ENCODE data around the gene CDK15.

The CDK15 gene

DNA sequence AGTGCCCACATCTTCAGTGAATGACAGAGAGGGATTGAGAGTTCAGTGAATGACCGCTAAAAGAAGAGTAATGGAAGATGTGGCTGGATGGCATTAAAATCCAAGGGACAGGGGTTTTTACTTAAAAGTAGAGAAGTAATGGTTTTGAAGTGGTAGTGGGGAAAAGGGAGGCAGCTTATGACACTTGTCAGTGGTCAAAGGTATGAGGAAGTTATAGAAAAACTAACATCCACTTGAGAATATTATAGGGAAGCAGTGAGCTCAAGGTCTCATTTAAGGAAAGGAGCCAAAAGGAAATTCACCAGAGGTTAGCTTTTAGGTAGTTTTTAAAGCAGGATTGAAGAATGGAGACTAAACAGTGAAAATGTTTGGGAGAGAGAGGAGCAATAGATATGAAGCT is 24.3 kb downstream of the CDK15 start:
- no peaks in the 10 kb centered on the region for H3K9me3 ChIP-seq (ENCODE audit: insufficient read depth, low read length)
- H3K9me2 ChIP-seq (replicated peaks; ENCODE audit: insufficient read depth, low read length), result no peaks in the 10 kb centered on the region
- H2AFZ ChIP-seq (ENCODE audit: low read depth, low read length, severe bottlenecking), result no peak overlapping the region
- no peaks in the 10 kb centered on the region for H3K27me3 ChIP-seq (ENCODE audit: low read length)
- no peaks in the 10 kb centered on the region for H3K79me2 ChIP-seq (ENCODE audit: insufficient read depth, low read length)
- H3K27ac ChIP-seq (ENCODE audit: low read depth, low read length), result no peak overlapping the region
- H4K20me1 ChIP-seq (ENCODE audit: low read depth, low read length), result no peaks in the 10 kb centered on the region; the same call in 1 of the 2 replicates
- TF ChIP-seq, protein P1, sequence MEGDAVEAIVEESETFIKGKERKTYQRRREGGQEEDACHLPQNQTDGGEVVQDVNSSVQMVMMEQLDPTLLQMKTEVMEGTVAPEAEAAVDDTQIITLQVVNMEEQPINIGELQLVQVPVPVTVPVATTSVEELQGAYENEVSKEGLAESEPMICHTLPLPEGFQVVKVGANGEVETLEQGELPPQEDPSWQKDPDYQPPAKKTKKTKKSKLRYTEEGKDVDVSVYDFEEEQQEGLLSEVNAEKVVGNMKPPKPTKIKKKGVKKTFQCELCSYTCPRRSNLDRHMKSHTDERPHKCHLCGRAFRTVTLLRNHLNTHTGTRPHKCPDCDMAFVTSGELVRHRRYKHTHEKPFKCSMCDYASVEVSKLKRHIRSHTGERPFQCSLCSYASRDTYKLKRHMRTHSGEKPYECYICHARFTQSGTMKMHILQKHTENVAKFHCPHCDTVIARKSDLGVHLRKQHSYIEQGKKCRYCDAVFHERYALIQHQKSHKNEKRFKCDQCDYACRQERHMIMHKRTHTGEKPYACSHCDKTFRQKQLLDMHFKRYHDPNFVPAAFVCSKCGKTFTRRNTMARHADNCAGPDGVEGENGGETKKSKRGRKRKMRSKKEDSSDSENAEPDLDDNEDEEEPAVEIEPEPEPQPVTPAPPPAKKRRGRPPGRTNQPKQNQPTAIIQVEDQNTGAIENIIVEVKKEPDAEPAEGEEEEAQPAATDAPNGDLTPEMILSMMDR (IDR thresholded peaks at IDR 0.05; ENCODE audit: insufficient read depth, low read length, poor library complexity, severe bottlenecking), result no peak
- no peak for TF ChIP-seq EZH2phosphoT487 (conservative IDR thresholded peaks at IDR 0.05; ENCODE audit: low read length)
- no peak overlapping the region for H3K9ac ChIP-seq (ENCODE audit: low read length)
- H3K4me3 ChIP-seq (ENCODE audit: insufficient read depth, low read length, poor library complexity, severe bottlenecking), result no peak overlapping the region
- no peaks in the 10 kb centered on the region for H3K36me3 ChIP-seq (ENCODE audit: low read length)
- H3K4me2 ChIP-seq (ENCODE audit: low read depth, low read length, poor library complexity, severe bottlenecking), result no peak overlapping the region
- no peaks in the 10 kb centered on the region for H3F3A ChIP-seq (ENCODE audit: insufficient read depth)

DNA sequence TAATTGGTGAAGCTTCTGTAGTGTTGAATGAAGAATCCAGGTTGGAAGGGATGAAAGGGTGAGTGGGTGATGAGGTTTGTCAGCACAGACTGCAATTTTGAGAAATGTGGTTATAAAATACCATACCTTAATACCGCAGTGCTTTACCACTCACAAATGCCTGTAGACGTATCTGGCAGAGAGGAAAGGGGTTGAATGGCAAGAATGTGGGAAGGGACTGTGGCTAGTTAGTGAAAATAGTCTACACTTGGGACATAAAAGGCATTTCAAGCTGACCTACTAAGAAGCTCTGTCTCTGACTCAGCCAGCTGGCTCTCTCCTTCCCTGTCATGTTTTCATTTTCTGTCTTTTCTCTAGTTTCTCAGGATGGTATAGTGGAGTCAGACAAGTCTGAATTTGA is 25.1 kb downstream of the CDK15 start:
- H3K9me2 ChIP-seq (replicated peaks; ENCODE audit: insufficient read depth, low read length), result no peaks in the 10 kb centered on the region
- no peaks in the 10 kb centered on the region; the same call in 1 of the 2 replicates for H4K20me1 ChIP-seq (ENCODE audit: low read depth, low read length)
- no peaks in the 10 kb centered on the region for H3F3A ChIP-seq (ENCODE audit: insufficient read depth)
- TF ChIP-seq, protein P1 (IDR thresholded peaks at IDR 0.05; ENCODE audit: insufficient read depth, low read length, poor library complexity, severe bottlenecking), result no peak
- TF ChIP-seq EZH2phosphoT487 (conservative IDR thresholded peaks at IDR 0.05; ENCODE audit: low read length), result no peak
- no peak overlapping the region for H3K4me3 ChIP-seq (ENCODE audit: insufficient read depth, low read length, poor library complexity, severe bottlenecking)
- no peak overlapping the region for H3K27ac ChIP-seq (ENCODE audit: low read depth, low read length)
- H3K79me2 ChIP-seq (ENCODE audit: insufficient read depth, low read length), result no peaks in the 10 kb centered on the region
- H3K9ac ChIP-seq (ENCODE audit: low read length), result no peak overlapping the region
- no peak overlapping the region for H3K4me2 ChIP-seq (ENCODE audit: low read depth, low read length, poor library complexity, severe bottlenecking)
- no peaks in the 10 kb centered on the region for H3K27me3 ChIP-seq (ENCODE audit: low read length)
- H2AFZ ChIP-seq (ENCODE audit: low read depth, low read length, severe bottlenecking), result no peak overlapping the region
- no peaks in the 10 kb centered on the region for H3K9me3 ChIP-seq (ENCODE audit: insufficient read depth, low read length)
- no peaks in the 10 kb centered on the region for H3K36me3 ChIP-seq (ENCODE audit: low read length)

DNA sequence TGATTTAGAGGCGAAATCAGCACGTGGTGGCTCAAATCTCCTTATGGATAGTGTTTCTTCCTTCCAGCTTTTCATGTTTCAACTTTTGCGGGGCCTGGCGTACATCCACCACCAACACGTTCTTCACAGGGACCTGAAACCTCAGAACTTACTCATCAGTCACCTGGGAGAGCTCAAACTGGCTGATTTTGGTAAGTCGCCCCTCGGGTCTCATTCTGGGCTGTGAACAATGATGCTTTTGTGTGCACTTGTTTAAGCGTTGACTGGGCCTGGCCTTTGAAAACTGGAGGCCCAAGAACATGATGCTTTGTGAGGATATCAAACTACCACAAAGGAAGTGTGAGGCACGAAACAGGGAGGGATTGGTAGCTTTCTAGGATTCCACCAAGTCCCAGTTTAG is 27.4 kb downstream of the CDK15 start:
- H3K9me2 ChIP-seq (replicated peaks; ENCODE audit: insufficient read depth, low read length), result no peaks in the 10 kb centered on the region
- H3K4me2 ChIP-seq (ENCODE audit: low read depth, low read length, poor library complexity, severe bottlenecking), result no peak overlapping the region
- H3K36me3 ChIP-seq (ENCODE audit: low read length), result no peaks in the 10 kb centered on the region
- TF ChIP-seq, protein P1 (IDR thresholded peaks at IDR 0.05; ENCODE audit: insufficient read depth, low read length, poor library complexity, severe bottlenecking), result no peak
- no peak for TF ChIP-seq EZH2phosphoT487 (conservative IDR thresholded peaks at IDR 0.05; ENCODE audit: low read length)
- H3K79me2 ChIP-seq (ENCODE audit: insufficient read depth, low read length), result no peaks in the 10 kb centered on the region
- H3K27ac ChIP-seq (ENCODE audit: low read depth, low read length), result no peak overlapping the region
- no peaks in the 10 kb centered on the region; the same call in 1 of the 2 replicates for H4K20me1 ChIP-seq (ENCODE audit: low read depth, low read length)
- no peaks in the 10 kb centered on the region for H3F3A ChIP-seq (ENCODE audit: insufficient read depth)
- no peak overlapping the region for H3K9ac ChIP-seq (ENCODE audit: low read length)
- H3K27me3 ChIP-seq (ENCODE audit: low read length), result no peaks in the 10 kb centered on the region
- no peak overlapping the region for H3K4me3 ChIP-seq (ENCODE audit: insufficient read depth, low read length, poor library complexity, severe bottlenecking)
- H2AFZ ChIP-seq (ENCODE audit: low read depth, low read length, severe bottlenecking), result no peak overlapping the region
- H3K9me3 ChIP-seq (ENCODE audit: insufficient read depth, low read length), result no peaks in the 10 kb centered on the region

Data from SU-DHL-6 (cell line).